ENCODE data around the gene SH3D19.

DNA sequence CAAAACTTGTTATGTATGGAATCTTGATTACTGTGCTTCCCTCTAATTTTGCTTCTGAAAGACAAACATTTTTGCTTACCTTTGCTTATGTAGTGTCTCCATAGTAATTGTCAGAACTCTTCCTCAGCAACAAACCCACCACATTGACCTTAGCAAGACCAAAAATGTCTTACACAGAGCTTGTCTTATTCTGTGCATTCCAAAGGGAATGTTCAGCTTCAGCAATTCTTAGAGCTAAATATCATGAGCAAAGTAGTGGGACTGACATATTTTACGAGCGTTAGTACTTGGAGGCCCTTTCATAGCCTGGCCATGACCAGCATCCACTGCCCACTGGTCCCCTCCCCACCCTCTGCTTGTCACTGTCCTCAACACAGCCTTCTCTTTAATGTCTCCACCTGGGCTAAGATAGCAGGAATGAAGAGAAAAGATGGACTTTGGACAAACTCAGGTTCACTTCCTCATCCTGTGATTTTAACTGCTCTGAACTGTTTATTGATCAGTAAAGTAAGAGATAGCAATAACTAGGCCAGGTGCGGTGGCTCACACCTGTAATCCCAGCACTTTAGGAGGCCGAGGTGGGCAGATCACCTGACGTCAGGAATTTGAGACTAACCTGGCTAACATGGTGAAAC lies 15.5 kb upstream of the SH3D19 start:
- TF ChIP-seq EZH2 (IDR thresholded peaks at IDR 0.05; ENCODE audit: borderline replicate concordance): no peak
- TF ChIP-seq CTCF (IDR thresholded peaks at IDR 0.05; ENCODE audit: poor library complexity): no peak

All from hepatocyte (in vitro differentiated cells).